ENCODE results near the gene TAPBP. TPM values are rescaled to one million over a fixed set of nuclear protein-coding genes. Genes with fewer than 3 reads are reported as not detected.

Gene TAPBP
- total and polyA plus RNA-seq, 2 of the 8 experiments (the other 6 are each of a cell fraction or from before 2014, with no cell fraction given): 24.5 to 35.4 TPM

DNA sequence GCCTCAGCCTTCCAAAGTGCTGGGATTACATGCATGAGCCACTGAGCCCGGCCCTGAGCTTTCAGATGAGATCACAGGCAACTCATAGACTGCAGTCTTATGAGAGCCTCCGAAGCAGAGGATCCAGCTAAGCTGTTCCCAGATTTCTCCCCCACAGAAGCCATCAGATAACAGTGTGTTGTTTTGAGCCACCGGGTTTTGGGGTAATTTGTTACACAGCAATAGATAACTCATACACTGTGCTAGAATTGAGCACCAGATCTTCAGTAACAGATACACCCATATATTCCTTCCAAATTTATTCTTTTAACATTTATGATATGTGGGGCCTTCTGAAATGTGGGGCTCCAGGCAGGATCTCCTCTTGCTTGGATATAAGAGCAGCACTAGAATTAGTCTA is 22.6 kb upstream of the TAPBP start:
- Histone ChIP-seq H3K18ac (ENCODE audit: extremely low read depth, low read length) (no peak overlapping the region), H3K4ac (replicated peaks; ENCODE audit: insufficient read length, low read depth, low read length) (no peak overlapping the region), H3K36me3 (ENCODE audit: control insufficient read depth in 2 of 4, insufficient read depth in 4 of 4, low read length in 3 of 4) (no peaks in the 10 kb centered on the region), H2BK15ac (ENCODE audit: low read length) (no peak overlapping the region), H3K4me3 (ENCODE audit: extremely low read depth in 1 of 4, insufficient read depth in 2 of 4, low read depth in 3 of 4, low read length in 4 of 4) (no peak overlapping the region), H3K27me3 (replicated peaks in 1 of 4; ENCODE audit: control insufficient read depth in 3 of 4, extremely low read depth in 1 of 4, insufficient read depth in 3 of 4, low read length in 3 of 4) (no peaks in the 10 kb centered on the region), H3K9me3 (ENCODE audit: insufficient read depth in 2 of 2, low read depth in 1 of 2, low read length in 1 of 2) (no peaks in the 10 kb centered on the region), H2BK5ac (ENCODE audit: low read depth, low read length) (no peak overlapping the region), H2BK120ac (replicated peaks; ENCODE audit: low read depth, low read length) (no peak overlapping the region), H2AFZ (ENCODE audit: low read length) (no peak overlapping the region), H3K4me2 (ENCODE audit: insufficient read depth in 1 of 2, low read depth in 2 of 2, low read length in 2 of 2) (no peak overlapping the region), H3K4me1 (replicated peaks in 1 of 4; ENCODE audit: control insufficient read depth in 3 of 4, insufficient read depth in 4 of 4, low read length in 3 of 4) (no peaks in the 10 kb centered on the region), H2BK12ac (ENCODE audit: low read depth, low read length) (no peak overlapping the region), H3K56ac (replicated peaks; ENCODE audit: insufficient read length, low read depth, low read length) (no peak overlapping the region), H3K23ac (ENCODE audit: insufficient read length) (no peak overlapping the region), H4K20me1 (replicated peaks in 1 of 2; ENCODE audit: control insufficient read depth in 1 of 2, insufficient read depth in 2 of 2, low read length in 2 of 2) (no peaks in the 10 kb centered on the region), H2AK5ac (ENCODE audit: low read depth, low read length) (no peak overlapping the region), H3K23me2 (ENCODE audit: low read depth, low read length) (no peaks in the 10 kb centered on the region), H3K14ac (ENCODE audit: insufficient read length) (no peak overlapping the region), H3K27ac (ENCODE audit: low read depth, low read length) (no peak overlapping the region), H3K79me2 (ENCODE audit: control insufficient read depth in 1 of 2, insufficient read depth in 2 of 2, low read length in 2 of 2) (no peaks in the 10 kb centered on the region), H4K91ac (replicated peaks; ENCODE audit: insufficient read length, low read length) (no peak overlapping the region), H3K9ac (replicated peaks in 1 of 4; ENCODE audit: extremely low read depth in 1 of 4, low read depth in 3 of 4, low read length in 3 of 4) (no peak overlapping the region), H3K79me1 (ENCODE audit: low read depth, low read length) (no peaks in the 10 kb centered on the region), H4K8ac (ENCODE audit: extremely low read depth, insufficient read depth, low read length) (no peak overlapping the region), H2BK20ac (ENCODE audit: low read length) (no peak overlapping the region), H4K5ac (ENCODE audit: insufficient read length, low read depth, low read length) (no peak overlapping the region)
- DNase-seq (ENCODE audit: low read depth in 1 of 2, low spot score in 2 of 2) (no peak), FAIRE-seq (no peak)
- ChIA-PET CTCF (ENCODE audit: partially characterized antibody) (interaction anchor here (0.6 to 4.4 kb wide), 2 partner anchors 9 to 133 kb away, joined by 3 to 22 read pairs; no protein-coding TSS in a partner anchor), POLR2A (ENCODE audit: partially characterized antibody) (interaction anchor here (0.6 kb wide), 1 partner anchor 90 kb away, joined by 3 read pairs; no protein-coding TSS in a partner anchor)
- WGBS, 2 experiments (ENCODE audit: extremely low coverage in 1 of 2, insufficient coverage in 1 of 2, insufficient read length in 1 of 2, insufficient replicate concordance in 2 of 2, low coverage in 1 of 2, low lambda C conversion rate in 2 of 2, missing lambda C conversion rate in 1 of 2): 81% methylated on average over 3 of the region's 3 CpGs; no CpG with 5 or more reads in 1 of the 2 experiments
- TF ChIP-seq TBP (IDR thresholded peaks at IDR 0.05; ENCODE audit: low read depth, low read length): no peak
- no peak for TF ChIP-seq YY1 (IDR thresholded peaks at IDR 0.05; ENCODE audit: low read depth, low read length)
- no peak for TF ChIP-seq GABPA (IDR thresholded peaks at IDR 0.05; ENCODE audit: borderline replicate concordance, insufficient read depth, low read length)
- TF ChIP-seq EP300 (IDR thresholded peaks at IDR 0.05; ENCODE audit: borderline replicate concordance in 1 of 2, low read depth in 2 of 2, low read length in 2 of 2): no peak
- TF ChIP-seq TAF1 (IDR thresholded peaks at IDR 0.05; ENCODE audit: low read depth, low read length): no peak
- TF ChIP-seq USF2 (IDR thresholded peaks at IDR 0.05; ENCODE audit: low read length): no peak
- no peak for TF ChIP-seq CBX8 (IDR thresholded peaks at IDR 0.05; ENCODE audit: borderline replicate concordance, low read depth, low read length)
- TF ChIP-seq SAP30 (IDR thresholded peaks at IDR 0.05; ENCODE audit: insufficient read depth, insufficient replicate concordance, low read length): no peak
- TF ChIP-seq CREB1 (IDR thresholded peaks at IDR 0.05): no peak

Data from H1 (cell line).